ENCODE measurements around the gene PITPNM3. TPM values are rescaled to one million over a fixed set of nuclear protein-coding genes. Genes with fewer than 3 reads are reported as not detected.

PITPNM3 gene
- total and polyA plus RNA-seq, 2 experiments from 2014 or later = 1.0 to 1.5 TPM

DNA sequence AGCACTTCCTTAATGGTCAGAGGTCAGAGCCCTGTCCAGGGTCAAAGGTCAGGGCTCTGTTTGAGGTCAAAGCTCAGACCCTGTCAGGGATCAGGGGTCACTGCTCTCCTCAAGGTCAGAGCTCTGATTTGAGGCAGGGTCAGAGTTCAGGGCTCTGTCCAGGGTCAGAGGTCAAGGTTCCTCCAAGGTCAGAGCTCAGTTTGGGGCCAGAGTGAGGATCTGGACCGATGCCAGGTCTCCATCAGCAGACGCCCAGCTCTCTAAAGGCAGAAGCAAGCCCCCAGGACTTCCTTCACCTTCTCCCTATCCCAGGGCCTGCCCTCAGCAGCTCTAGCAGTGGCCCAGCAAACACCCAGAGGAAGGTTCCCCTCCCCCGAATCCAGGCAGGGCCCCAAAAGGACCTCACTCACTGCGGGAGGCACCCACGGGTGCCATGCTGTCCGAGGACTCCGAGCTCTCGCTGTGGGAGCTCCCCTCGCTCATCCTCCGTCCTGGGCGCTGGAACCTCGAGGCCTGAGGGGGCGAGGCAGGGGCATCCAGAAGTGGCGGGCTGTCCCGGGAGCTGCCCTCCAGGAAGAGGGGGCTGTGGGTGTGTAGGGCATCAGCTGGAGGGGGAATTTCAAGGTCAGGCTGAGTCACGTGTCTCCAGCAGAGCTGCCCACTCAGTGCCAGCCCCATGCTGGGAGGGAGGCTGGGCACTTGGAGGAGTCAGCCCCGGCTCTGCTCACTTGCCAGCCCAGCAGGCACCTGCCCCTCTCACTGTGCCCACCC lies 85.4 kb downstream of the PITPNM3 start:
- no peak overlapping the region for H2AFZ ChIP-seq
- no peaks in the 10 kb centered on the region for H3F3A ChIP-seq (replicated peaks; ENCODE audit: low read depth)
- H3K79me2 ChIP-seq (replicated peaks; ENCODE audit: insufficient read depth) = no peaks in the 10 kb centered on the region
- H3K4me3 Mint-ChIP-seq = no peak overlapping the region
- no peaks in the 10 kb centered on the region for H3K4me1 ChIP-seq (ENCODE audit: insufficient read depth)
- H3K36me3 Mint-ChIP-seq (ENCODE audit: low read depth) = no peaks in the 10 kb centered on the region
- H3K36me3 ChIP-seq (ENCODE audit: insufficient read depth) = no peaks in the 10 kb centered on the region
- DNase-seq (ENCODE audit: low spot score) (no peak), ATAC-seq (no peak)
- no peaks in the 10 kb centered on the region for H4K20me1 ChIP-seq (replicated peaks; ENCODE audit: insufficient read depth)
- no peak overlapping the region for H3K27ac Mint-ChIP-seq
- no peak for TF ChIP-seq REST (IDR thresholded peaks at IDR 0.05; ENCODE audit: unreplicated experiment)
- TF ChIP-seq NANOG (IDR thresholded peaks at IDR 0.05; ENCODE audit: borderline replicate concordance) = no peak
- H3K27me3 Mint-ChIP-seq (ENCODE audit: insufficient read depth, low read depth, poor library complexity) = peaks cover 11% of the 10 kb centered on the region
- H3K4me1 Mint-ChIP-seq = peaks cover 27% of the 10 kb centered on the region
- no peak overlapping the region for H3K4me3 ChIP-seq
- H3K27ac ChIP-seq (ENCODE audit: low read depth) = no peak overlapping the region
- H3K9me2 ChIP-seq (ENCODE audit: insufficient read depth) = no peaks in the 10 kb centered on the region
- no peaks in the 10 kb centered on the region; the same call in 1 of the 3 replicates for H3K9me3 Mint-ChIP-seq
- no peak overlapping the region for H3K4me2 ChIP-seq
- H3K27me3 ChIP-seq (ENCODE audit: insufficient read depth) = no peaks in the 10 kb centered on the region

DNA sequence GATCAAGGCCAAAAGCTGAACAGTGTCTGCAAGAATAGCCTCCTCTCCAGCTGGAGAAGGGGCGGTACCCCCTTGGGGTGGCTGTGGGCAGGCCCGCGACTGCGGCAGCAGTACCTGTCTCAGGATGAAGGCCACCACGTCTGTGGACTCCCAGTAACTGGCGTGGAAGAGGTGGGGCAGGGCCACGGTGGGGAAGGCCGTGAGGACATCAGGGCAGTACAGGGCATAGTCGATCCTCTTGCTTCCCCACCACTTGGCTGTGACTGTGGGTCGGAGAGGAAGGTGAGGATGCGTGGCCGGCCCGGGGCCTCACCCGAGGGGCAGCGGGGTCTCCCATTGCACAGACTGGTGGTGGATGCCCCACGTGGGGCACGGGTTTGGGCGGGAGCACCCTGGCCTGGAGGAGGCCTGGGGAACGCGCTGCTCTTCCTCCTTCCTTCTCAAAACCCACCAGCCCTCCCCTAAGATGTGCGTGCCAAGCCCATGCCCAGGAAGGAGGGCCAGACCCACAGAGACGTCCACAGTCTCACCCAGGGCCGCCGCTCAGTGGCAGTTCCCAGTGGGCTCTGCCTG lies 86.1 kb downstream of the PITPNM3 start:
- peaks cover 24% of the 10 kb centered on the region for H3K4me1 Mint-ChIP-seq
- Histone ChIP-seq H3K79me2 (replicated peaks; ENCODE audit: insufficient read depth) (no peaks in the 10 kb centered on the region), H3K27ac (ENCODE audit: low read depth) (no peak overlapping the region), H3K4me3 (no peak overlapping the region), H3F3A (replicated peaks; ENCODE audit: low read depth) (no peaks in the 10 kb centered on the region), H4K20me1 (replicated peaks; ENCODE audit: insufficient read depth) (no peaks in the 10 kb centered on the region), H3K4me2 (no peak overlapping the region), H3K36me3 (ENCODE audit: insufficient read depth) (no peaks in the 10 kb centered on the region), H2AFZ (no peak overlapping the region), H3K4me1 (ENCODE audit: insufficient read depth) (no peaks in the 10 kb centered on the region), H3K9me2 (ENCODE audit: insufficient read depth) (no peaks in the 10 kb centered on the region), H3K27me3 (ENCODE audit: insufficient read depth) (no peaks in the 10 kb centered on the region)
- peak overlapping the region; percentile 60; the same call in 1 of the 2 replicates for H3K27ac Mint-ChIP-seq
- no peaks in the 10 kb centered on the region; the same call in 1 of the 3 replicates for H3K9me3 Mint-ChIP-seq
- no peak overlapping the region for H3K4me3 Mint-ChIP-seq
- H3K36me3 Mint-ChIP-seq (ENCODE audit: low read depth) = no peaks in the 10 kb centered on the region
- DNase-seq (ENCODE audit: low spot score) = no peak
- no peak for ATAC-seq
- peaks cover 11% of the 10 kb centered on the region for H3K27me3 Mint-ChIP-seq (ENCODE audit: insufficient read depth, low read depth, poor library complexity)
- TF ChIP-seq JUNB (IDR thresholded peaks at IDR 0.05; ENCODE audit: unreplicated experiment) = no peak
- TF ChIP-seq EZH2 (IDR thresholded peaks at IDR 0.05; ENCODE audit: low read depth, unreplicated experiment) = no peak
- no peak for TF ChIP-seq ZNF462 (CRISPR knock-in tag; IDR thresholded peaks at IDR 0.05)
- TF ChIP-seq EZH2phosphoT487 (IDR thresholded peaks at IDR 0.05; ENCODE audit: unreplicated experiment) = no peak
- no peak for TF ChIP-seq ZNF331 (CRISPR knock-in tag; IDR thresholded peaks at IDR 0.05; ENCODE audit: low read depth)
- TF ChIP-seq, protein P1, sequence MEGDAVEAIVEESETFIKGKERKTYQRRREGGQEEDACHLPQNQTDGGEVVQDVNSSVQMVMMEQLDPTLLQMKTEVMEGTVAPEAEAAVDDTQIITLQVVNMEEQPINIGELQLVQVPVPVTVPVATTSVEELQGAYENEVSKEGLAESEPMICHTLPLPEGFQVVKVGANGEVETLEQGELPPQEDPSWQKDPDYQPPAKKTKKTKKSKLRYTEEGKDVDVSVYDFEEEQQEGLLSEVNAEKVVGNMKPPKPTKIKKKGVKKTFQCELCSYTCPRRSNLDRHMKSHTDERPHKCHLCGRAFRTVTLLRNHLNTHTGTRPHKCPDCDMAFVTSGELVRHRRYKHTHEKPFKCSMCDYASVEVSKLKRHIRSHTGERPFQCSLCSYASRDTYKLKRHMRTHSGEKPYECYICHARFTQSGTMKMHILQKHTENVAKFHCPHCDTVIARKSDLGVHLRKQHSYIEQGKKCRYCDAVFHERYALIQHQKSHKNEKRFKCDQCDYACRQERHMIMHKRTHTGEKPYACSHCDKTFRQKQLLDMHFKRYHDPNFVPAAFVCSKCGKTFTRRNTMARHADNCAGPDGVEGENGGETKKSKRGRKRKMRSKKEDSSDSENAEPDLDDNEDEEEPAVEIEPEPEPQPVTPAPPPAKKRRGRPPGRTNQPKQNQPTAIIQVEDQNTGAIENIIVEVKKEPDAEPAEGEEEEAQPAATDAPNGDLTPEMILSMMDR (conservative IDR thresholded peaks at IDR 0.05; ENCODE audit: low read depth in 2 of 2) = no peak
- TF ChIP-seq CREB1 (CRISPR knock-in tag; IDR thresholded peaks at IDR 0.05; ENCODE audit: low read depth) = no peak
